Endodermal cell (in vitro differentiated cells): ENCODE measurements around the gene NR2E3. TPM values are rescaled to one million over a fixed set of nuclear protein-coding genes. Genes with fewer than 3 reads are reported as not detected.

ENCODE experiments used
- DNase-seq: peaks from one replicate; pipeline ENCODE4 v3.0.0-alpha.2; 2017
- H3K27ac ChIP-seq: 2 replicates; pipeline ENCODE4 v1.5.1; 2013; ENCODE audit warnings: mild to moderate bottlenecking, low read depth, low read length, moderate library complexity
- H3K27me3 ChIP-seq: 2 replicates; pipeline ENCODE4 v1.6.1; 2013; ENCODE audit warnings: mild to moderate bottlenecking, low read length, moderate library complexity; ENCODE audit not compliant: insufficient read depth, control insufficient read depth, poor library complexity, severe bottlenecking
- H3K36me3 ChIP-seq: 2 replicates; pipeline ENCODE4 v1.7.0; 2013; ENCODE audit warnings: mild to moderate bottlenecking, low read length, moderate library complexity; ENCODE audit not compliant: control insufficient read depth, insufficient read depth
- H3K4me1 ChIP-seq: one replicate; pipeline ENCODE4 v1.7.0; 2013; ENCODE audit warnings: low read length; ENCODE audit not compliant: control insufficient read depth, insufficient read depth
- H3K4me3 ChIP-seq: 2 replicates; pipeline ENCODE4 v1.5.1; 2013; ENCODE audit warnings: mild to moderate bottlenecking, low read length, moderate library complexity
- H3K9ac ChIP-seq: 2 replicates; pipeline ENCODE4 v1.6.1; 2013; ENCODE audit warnings: mild to moderate bottlenecking, low read length, moderate library complexity; ENCODE audit not compliant: poor library complexity, severe bottlenecking; ENCODE audit errors: extremely low read depth
- H3K9me3 ChIP-seq: 2 replicates; pipeline ENCODE4 v1.6.1; 2013; ENCODE audit warnings: mild to moderate bottlenecking, low read length, moderate library complexity; ENCODE audit not compliant: control insufficient read depth
- H3K27ac Mint-ChIP-seq: 2 replicates; pipeline ENCODE4 v1.8.0; 2020; ENCODE audit warnings: mixed read lengths
- H3K27me3 Mint-ChIP-seq: 2 replicates; pipeline ENCODE4 v1.8.0; 2021; ENCODE audit warnings: mild to moderate bottlenecking, mixed read lengths; ENCODE audit not compliant: insufficient read depth
- H3K36me3 Mint-ChIP-seq: 2 replicates; pipeline ENCODE4 v1.8.0; 2020; ENCODE audit warnings: low read depth, mixed read lengths
- H3K4me1 Mint-ChIP-seq: 2 replicates; pipeline ENCODE4 v1.8.0; 2020; ENCODE audit warnings: mixed read lengths
- H3K4me3 Mint-ChIP-seq: 2 replicates; pipeline ENCODE4 v1.8.0; 2020; ENCODE audit warnings: mild to moderate bottlenecking, moderate library complexity, mixed read lengths
- H3K9me3 Mint-ChIP-seq: 2 replicates; pipeline ENCODE4 v1.8.0; 2020; ENCODE audit warnings: mild to moderate bottlenecking, mixed read lengths
- WGBS, 2 experiments: methylation state at CpG; one replicate each; pipeline versions ENCODE4 v1.1.5 to v1.1.7; 2013; ENCODE audit warnings: missing lambda C conversion rate in 2 of 2, mixed read lengths in 1 of 2; ENCODE audit not compliant: insufficient coverage in 1 of 2, insufficient read length in 1 of 2; 5-methylcytosine and 5-hydroxymethylcytosine counted together
- long read RNA-seq, 4 experiments: library from polyadenylated mRNA in 2 of 4; library from RNA in 1 of 4; library from capped mRNA in 1 of 4; stranded (forward) in 3 of 4; unstranded in 1 of 4; transcript quantifications; one replicate each; pipeline ENCODE4 v2.0.0, GENCODE V29; 2020 to 2021; ENCODE audit warnings: inconsistent platforms in 1 of 4
- polyA plus RNA-seq, 2 experiments: library from polyadenylated mRNA; stranded (reverse); fragments of 50-300 nt; gene quantifications; one replicate each; pipeline ENCODE4 v1.2.3, GENCODE V29; 2013
- total RNA-seq, 2 donors: library from RNA; stranded (reverse); fragmentation: NEBNext Ultra II Directional in 1 of 2; extraction: Animal tissue kit (Norgen Biotek cat#: 25700) in 1 of 2; gene quantifications; 2 replicates in 1 of 2; 3 replicates in 1 of 2; pipeline ENCODE4 v1.2.1, GENCODE V29; 2021
- TF ChIP-seq, protein P1 (sequence below): fragments of 200-600 bp; sonication (generic); conservative IDR thresholded peaks from 2 replicates; pipeline ENCODE4 v1.5.0; 2021; ENCODE audit warnings: antibody characterized with exemption, mild to moderate bottlenecking

NR2E3 gene
- total RNA-seq: under 1 TPM; 0.15 to 0.55 TPM
- polyA plus RNA-seq (2013, experiment 1 of 2): 0.28 TPM
- not detected for polyA plus RNA-seq (2013, experiment 2 of 2)
- long read RNA-seq, experiment 1: 0 reads
- long read RNA-seq, experiment 2: 0 reads
- long read RNA-seq, experiment 3: 0 reads
- long read RNA-seq, experiment 4: 0 reads

DNA sequence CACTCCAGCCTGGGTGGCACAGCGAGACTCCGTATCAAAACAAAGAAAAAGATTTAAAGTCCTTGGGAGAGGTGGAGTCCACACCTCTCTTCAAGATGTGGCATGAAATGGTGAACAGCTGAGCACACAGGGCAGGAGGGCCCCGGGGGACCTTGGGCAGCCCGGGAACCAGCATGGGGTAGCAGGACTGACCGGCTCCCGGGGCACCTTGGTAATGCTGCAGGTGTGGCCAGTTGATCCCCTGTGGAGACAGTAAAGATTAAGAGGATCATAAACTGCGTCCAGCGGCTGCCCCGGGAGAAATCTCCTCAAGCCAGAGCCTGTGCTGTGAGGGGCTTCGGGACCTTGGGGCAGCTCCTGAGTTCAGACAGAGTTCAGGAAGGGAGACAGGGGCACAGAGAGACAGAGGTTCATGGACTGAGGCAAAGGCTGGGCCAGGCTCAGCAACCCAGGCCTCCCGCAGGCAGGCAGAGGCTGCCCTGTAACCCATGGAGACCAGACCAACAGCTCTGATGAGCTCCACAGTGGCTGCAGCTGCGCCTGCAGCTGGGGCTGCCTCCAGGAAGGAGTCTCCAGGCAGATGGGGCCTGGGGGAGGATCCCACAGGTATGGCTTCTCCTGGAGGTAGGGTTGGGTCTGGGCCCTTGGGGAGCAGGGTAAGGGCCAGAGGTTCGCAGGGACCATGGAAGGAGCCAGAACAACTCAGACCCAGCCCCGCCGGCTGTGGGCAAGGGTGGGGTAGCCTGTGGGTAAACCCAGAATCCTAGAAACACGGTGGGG lies at the start of gene NR2E3:
TSS of gene NR2E3 (plus strand) at position 299 of the 780 bp plus-strand sequence. CDS start at position 489, 190 bp downstream.
- peak; percentile 54 for DNase-seq
- H3K27ac ChIP-seq: no peak within 1 kb of the TSS
- TF ChIP-seq, protein P1, sequence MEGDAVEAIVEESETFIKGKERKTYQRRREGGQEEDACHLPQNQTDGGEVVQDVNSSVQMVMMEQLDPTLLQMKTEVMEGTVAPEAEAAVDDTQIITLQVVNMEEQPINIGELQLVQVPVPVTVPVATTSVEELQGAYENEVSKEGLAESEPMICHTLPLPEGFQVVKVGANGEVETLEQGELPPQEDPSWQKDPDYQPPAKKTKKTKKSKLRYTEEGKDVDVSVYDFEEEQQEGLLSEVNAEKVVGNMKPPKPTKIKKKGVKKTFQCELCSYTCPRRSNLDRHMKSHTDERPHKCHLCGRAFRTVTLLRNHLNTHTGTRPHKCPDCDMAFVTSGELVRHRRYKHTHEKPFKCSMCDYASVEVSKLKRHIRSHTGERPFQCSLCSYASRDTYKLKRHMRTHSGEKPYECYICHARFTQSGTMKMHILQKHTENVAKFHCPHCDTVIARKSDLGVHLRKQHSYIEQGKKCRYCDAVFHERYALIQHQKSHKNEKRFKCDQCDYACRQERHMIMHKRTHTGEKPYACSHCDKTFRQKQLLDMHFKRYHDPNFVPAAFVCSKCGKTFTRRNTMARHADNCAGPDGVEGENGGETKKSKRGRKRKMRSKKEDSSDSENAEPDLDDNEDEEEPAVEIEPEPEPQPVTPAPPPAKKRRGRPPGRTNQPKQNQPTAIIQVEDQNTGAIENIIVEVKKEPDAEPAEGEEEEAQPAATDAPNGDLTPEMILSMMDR: no peak
- peaks cover 11% of the 10 kb centered on the region for H3K27me3 Mint-ChIP-seq
- no peaks in the 10 kb centered on the region for H3K36me3 Mint-ChIP-seq
- H3K4me1 ChIP-seq: peaks cover 14% of the 10 kb centered on the region
- H3K4me3 ChIP-seq: no peak within 1 kb of the TSS
- no peaks in the 10 kb centered on the region for H3K27me3 ChIP-seq
- no peak within 1 kb of the TSS for H3K27ac Mint-ChIP-seq
- H3K36me3 ChIP-seq: no peaks in the 10 kb centered on the region
- H3K9me3 Mint-ChIP-seq: no peaks in the 10 kb centered on the region
- peaks cover 25% of the 10 kb centered on the region for H3K4me1 Mint-ChIP-seq
- H3K9ac ChIP-seq: no peak within 1 kb of the TSS
- H3K4me3 Mint-ChIP-seq: no peak within 1 kb of the TSS
- H3K9me3 ChIP-seq: no peaks in the 10 kb centered on the region
- 86 to 91% methylated on average over 5 to 16 of the region's 16 CpGs for WGBS, 2 experiments

DNA sequence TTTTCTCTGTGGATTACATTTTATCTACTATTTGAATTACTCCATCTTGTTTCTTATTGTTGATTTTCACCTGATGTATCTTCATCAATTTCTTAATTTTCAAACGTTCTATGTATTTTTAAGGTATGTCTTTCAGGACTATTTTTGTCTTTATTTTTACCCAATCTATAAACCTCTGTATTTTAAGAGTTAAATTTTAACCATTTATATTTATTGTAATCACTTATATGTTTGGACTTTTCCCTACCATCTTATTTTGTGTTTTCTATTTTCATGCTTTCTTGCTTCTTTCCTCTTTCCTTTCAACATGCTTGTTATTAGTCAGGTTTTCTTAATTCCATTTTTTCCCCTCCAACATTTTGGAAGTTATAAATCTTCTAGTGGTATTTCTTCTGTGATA lies 49.5 kb upstream of the NR2E3 start:
- Histone ChIP-seq H3K27ac (no peak overlapping the region), H3K36me3 (no peaks in the 10 kb centered on the region), H3K4me1 (no peaks in the 10 kb centered on the region), H3K9ac (no peak overlapping the region), H3K4me3 (no peak overlapping the region), H3K9me3 (peaks cover 20% of the 10 kb centered on the region), H3K27me3 (no peaks in the 10 kb centered on the region)
- no CpG with 5 or more reads among the region's 1 CpG for WGBS, 2 experiments
- Mint-ChIP-seq H3K4me3 (no peak overlapping the region), H3K27me3 (no peaks in the 10 kb centered on the region), H3K36me3 (no peaks in the 10 kb centered on the region), H3K4me1 (no peaks in the 10 kb centered on the region), H3K27ac (no peak overlapping the region), H3K9me3 (peaks cover 19% of the 10 kb centered on the region)
- DNase-seq: no peak
- TF ChIP-seq, protein P1: no peak

DNA sequence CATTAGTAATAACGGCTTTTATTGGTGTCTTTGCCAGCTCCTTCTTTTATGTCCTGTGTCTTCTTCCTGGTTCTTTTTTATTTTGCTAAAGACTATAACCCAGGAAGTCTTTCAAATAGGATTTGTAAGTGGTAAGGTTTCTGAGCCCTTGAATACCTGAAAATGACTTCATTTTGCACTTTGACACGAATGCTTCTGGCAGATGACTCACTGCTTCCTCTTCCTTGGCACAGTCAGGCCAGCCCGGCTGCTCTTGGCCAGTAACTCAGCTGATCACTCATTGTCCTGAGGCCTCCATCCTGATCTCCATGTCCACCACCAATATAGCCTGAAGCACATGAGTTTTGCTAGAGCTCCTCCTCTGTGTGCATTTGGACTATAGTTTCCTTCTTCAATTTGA lies 48.7 kb upstream of the NR2E3 start:
- 83 to 85% methylated on average over 3 of the region's 3 CpGs for WGBS, 2 experiments
- Histone ChIP-seq H3K36me3 (no peaks in the 10 kb centered on the region), H3K27ac (no peak overlapping the region), H3K27me3 (no peaks in the 10 kb centered on the region), H3K9ac (no peak overlapping the region), H3K9me3 (peaks cover 20% of the 10 kb centered on the region), H3K4me1 (no peaks in the 10 kb centered on the region), H3K4me3 (no peak overlapping the region)
- Mint-ChIP-seq H3K4me1 (no peaks in the 10 kb centered on the region), H3K9me3 (peaks cover 19% of the 10 kb centered on the region), H3K27ac (no peak overlapping the region), H3K27me3 (no peaks in the 10 kb centered on the region), H3K4me3 (no peak overlapping the region), H3K36me3 (no peaks in the 10 kb centered on the region)
- TF ChIP-seq, protein P1: no peak
- no peak for DNase-seq
